ENCODE results near the gene FAM241A.
A peak's percentile ranks its signal among the peaks of the same experiment; 100 is the strongest.

Gene FAM241A

GRCh38 chr4:112214390-112215264 is 69.4 kb downstream of the FAM241A start:
- peak; percentile 26 for DNase-seq (ENCODE audit: low spot score)

- DNase-seq (ENCODE audit: low spot score) = no peak
These were observed 74.6 kb downstream of the FAM241A start for GRCh38 chr4:112219826-112220366.

GRCh38 chr4:112222219-112222955 is 77.1 kb downstream of the FAM241A start:
- no peak for DNase-seq (ENCODE audit: low spot score)

GRCh38 chr4:112225157-112225556 is 79.9 kb downstream of the FAM241A start:
- no peak for DNase-seq (ENCODE audit: low spot score)

GRCh38 chr4:112230879-112231778 is 85.9 kb downstream of the FAM241A start:
- DNase-seq (ENCODE audit: low spot score) = peak; percentile 94

GRCh38 chr4:112231779-112232713 is 86.8 kb downstream of the FAM241A start, which contains the start of gene AP1AR:
AP1AR (plus strand) TSS chr4:112231787; CDS start chr4:112232092, 305 bp downstream.
- DNase-seq (ENCODE audit: low spot score) = peak; percentile 72

GRCh38 chr4:112234952-112235609 is 89.8 kb downstream of the FAM241A start:
- peak; percentile 68 for DNase-seq (ENCODE audit: low spot score)

GRCh38 chr4:112236040-112236439 is 90.8 kb downstream of the FAM241A start:
- no peak for DNase-seq (ENCODE audit: low spot score)

- DNase-seq (ENCODE audit: low spot score) = no peak
These were observed 93.6 kb downstream of the FAM241A start for GRCh38 chr4:112238833-112239232.

Measured in CD4-positive, alpha-beta T cell treated with Interleukin-15 for 4 hours (primary cell).